A549 (cell line): Measurements from ENCODE around the gene ZDHHC18. TPM values are rescaled to one million over a fixed set of nuclear protein-coding genes. Genes with fewer than 3 reads are reported as not detected.
A peak's percentile ranks its signal among the peaks of the same experiment; 100 is the strongest.

ENCODE experiments used
- ATAC-seq, 2 experiments: fragments of 200-7000 bp in 1 of 2; fragments of >200 bp in 1 of 2; cut with Nextera tagmentation in 1 of 2; cut with Tn5 transposase in 1 of 2; 3 replicates each; pipeline versions ENCODE4 v1.8.0 to v1.9.1; 2018 to 2020; ENCODE audit warnings: mild to moderate bottlenecking in 1 of 2, moderate library complexity in 1 of 2
- CTCF ChIA-PET: fragments of 300-600 bp; sonication (Branson Sonifier 250); formaldehyde crosslinking; extraction: SDS; loops from one replicate; lab custom pipeline; 2021; ENCODE audit warnings: antibody characterized with exemption, inconsistent platforms; lab: Yijun Ruan, JAX
- POLR2A ChIA-PET: fragments of 350-600 bp; formaldehyde crosslinking; extraction: SDS; loops from one replicate; lab custom pipeline; 2021; ENCODE audit warnings: antibody characterized with exemption, inconsistent platforms; lab: Yijun Ruan, JAX
- DNase-seq, 2 experiments: peaks; one replicate each; pipeline versions ENCODE4 v3.0.0 to v3.0.0-alpha.2; 2011 to 2016; ENCODE audit warnings: low read depth in 1 of 2, low spot score in 1 of 2
- FAIRE-seq: peaks from 2 replicates; lab custom pipeline; 2011; peaks lifted over from hg19 to GRCh38; lab: Jason Lieb, UNC
- H3K27ac ChIP-seq, 2 experiments: fragments of >200 bp; sonication (Bioruptor Twin); formaldehyde crosslinking; 3 replicates each; pipeline ENCODE4 v1.5.1; 2016 to 2017
- H3K4me1 ChIP-seq: fragments of >200 bp; sonication (Bioruptor Twin); formaldehyde crosslinking; 3 replicates; pipeline ENCODE4 v1.6.1; 2016
- H3K4me2 ChIP-seq: fragments of >200 bp; sonication (Bioruptor Twin); formaldehyde crosslinking; 3 replicates; pipeline ENCODE4 v1.6.1; 2016
- H3K4me3 ChIP-seq: fragments of >200 bp; sonication (Bioruptor Twin); formaldehyde crosslinking; 3 replicates; pipeline ENCODE4 v1.5.1; 2016
- H3K9me3 ChIP-seq: fragments of >200 bp; sonication (Bioruptor Twin); formaldehyde crosslinking; 3 replicates; pipeline ENCODE4 v1.6.1; 2016
- BHLHE40 ChIP-seq: IDR thresholded peaks from 2 replicates; pipeline ENCODE4 v1.6.1; 2012; ENCODE audit warnings: low read depth, low read length, inconsistent platforms
- CBX2 ChIP-seq: fragments of 200-600 bp; sonication (generic); IDR thresholded peaks from 2 replicates; pipeline ENCODE4 v1.6.1; 2016; ENCODE audit warnings: low read depth, mild to moderate bottlenecking, borderline replicate concordance
- CHD4 ChIP-seq: fragments of 200-600 bp; sonication (generic); IDR thresholded peaks from 2 replicates; pipeline ENCODE4 v1.6.1; 2016; ENCODE audit warnings: antibody characterized with exemption, mild to moderate bottlenecking, borderline replicate concordance
- EHF ChIP-seq: fragments of 250-450 bp; sonication (Bioruptor Pico); IDR thresholded peaks from 2 replicates; pipeline ENCODE4 v1.5.0; 2020; ENCODE audit warnings: mild to moderate bottlenecking
- FOSB ChIP-seq: fragments of 250-450 bp; sonication (Bioruptor Pico); IDR thresholded peaks from 2 replicates; pipeline ENCODE4 v1.5.0; 2020; ENCODE audit warnings: mild to moderate bottlenecking, moderate library complexity
- HEYL ChIP-seq: fragments of 250-450 bp; sonication (Bioruptor Pico); IDR thresholded peaks from 2 replicates; pipeline ENCODE4 v1.8.0; 2021; ENCODE audit warnings: mild to moderate bottlenecking, moderate library complexity
- HOXB13 ChIP-seq: fragments of 250-450 bp; sonication (Bioruptor Pico); IDR thresholded peaks from 2 replicates; pipeline ENCODE4 v1.5.0; 2020; ENCODE audit warnings: low read depth, mild to moderate bottlenecking, moderate library complexity
- HOXB5 ChIP-seq: fragments of 250-450 bp; sonication (Bioruptor Pico); IDR thresholded peaks from 2 replicates; pipeline ENCODE4 v1.5.0; 2020; ENCODE audit warnings: mild to moderate bottlenecking, moderate library complexity
- JUN ChIP-seq, 2 experiments: fragments of >200 bp; sonication (Bioruptor Twin); formaldehyde crosslinking; IDR thresholded peaks; 2 replicates in 1 of 2; 3 replicates in 1 of 2; pipeline ENCODE4 v1.6.1; 2016 to 2017
- KDM1A ChIP-seq: fragments of 200-600 bp; sonication (generic); IDR thresholded peaks from 2 replicates; pipeline ENCODE4 v1.6.1; 2016; ENCODE audit warnings: low read depth, mild to moderate bottlenecking
- KDM5A ChIP-seq: fragments of 200-600 bp; sonication (generic); IDR thresholded peaks from 2 replicates; pipeline ENCODE4 v1.6.1; 2016; ENCODE audit warnings: antibody characterized with exemption, mild to moderate bottlenecking
- MAZ ChIP-seq: fragments of 150-350 bp; IDR thresholded peaks from 2 replicates; pipeline ENCODE4 v1.6.1; 2014; ENCODE audit warnings: antibody characterized with exemption, low read depth, low read length, borderline replicate concordance
- NPAS2 ChIP-seq: fragments of 250-450 bp; sonication (Bioruptor Pico); IDR thresholded peaks from 2 replicates; pipeline ENCODE4 v1.8.0; 2022; ENCODE audit warnings: mild to moderate bottlenecking, moderate library complexity, borderline replicate concordance
- PHF8 ChIP-seq: fragments of 200-600 bp; sonication (generic); IDR thresholded peaks from 2 replicates; pipeline ENCODE4 v1.6.1; 2016; ENCODE audit warnings: low read depth, mild to moderate bottlenecking, antibody characterized with exemption, moderate library complexity, borderline replicate concordance
- POLR2A ChIP-seq: IDR thresholded peaks from 2 replicates; pipeline ENCODE4 v1.6.1; 2012; ENCODE audit warnings: mild to moderate bottlenecking, low read length
- POLR2AphosphoS2 ChIP-seq: conservative IDR thresholded peaks from 2 replicates; pipeline ENCODE4 v1.6.1; 2012; ENCODE audit warnings: low read length, improper control_type of control experiment, inconsistent platforms
- RAD21 ChIP-seq, 2 experiments: fragments of >200 bp in 1 of 2; sonication (Bioruptor Twin) in 1 of 2; formaldehyde crosslinking in 1 of 2; IDR thresholded peaks in 1 of 2; conservative IDR thresholded peaks in 1 of 2; 2 replicates in 1 of 2; 3 replicates in 1 of 2; pipeline ENCODE4 v1.6.1; 2012 to 2018; ENCODE audit warnings: inconsistent platforms in 1 of 2
- RARB ChIP-seq: fragments of 250-450 bp; sonication (Bioruptor Pico); IDR thresholded peaks from 2 replicates; pipeline ENCODE4 v1.8.0; 2021; ENCODE audit warnings: mild to moderate bottlenecking, moderate library complexity
- RFX5 ChIP-seq: fragments of 450-650 bp; IDR thresholded peaks from 2 replicates; pipeline ENCODE4 v1.7.1; 2014; ENCODE audit warnings: antibody characterized with exemption, mild to moderate bottlenecking, moderate library complexity
- SMC3 ChIP-seq: fragments of >200 bp; sonication (Bioruptor Twin); formaldehyde crosslinking; IDR thresholded peaks from 3 replicates; pipeline ENCODE4 v1.6.1; 2018; ENCODE audit warnings: inconsistent platforms
- TFCP2L1 ChIP-seq: fragments of 250-450 bp; sonication (Bioruptor Pico); IDR thresholded peaks from 2 replicates; pipeline ENCODE4 v1.5.0; 2021; ENCODE audit warnings: mild to moderate bottlenecking
- TP53 ChIP-seq: fragments of 250-450 bp; sonication (Bioruptor Pico); IDR thresholded peaks from 2 replicates; pipeline ENCODE4 v1.5.0; 2021; ENCODE audit warnings: mild to moderate bottlenecking, moderate library complexity
- ZSCAN20 ChIP-seq: fragments of 250-450 bp; sonication (Bioruptor Pico); IDR thresholded peaks from 2 replicates; pipeline ENCODE4 v1.8.0; 2022; ENCODE audit warnings: mild to moderate bottlenecking, moderate library complexity
- whole genome bisulfite sequencing: methylation state at CpG from one replicate; pipeline ENCODE4 v1.1.6; 2017; ENCODE audit errors: missing lambda C conversion rate; 5-methylcytosine and 5-hydroxymethylcytosine counted together
- polyA plus RNA-seq, 4 experiments: library from polyadenylated mRNA; depleted of rRNA in 3 of 4; stranded (reverse); fragments of >200 nt; fragmentation: RNase III in 1 of 4; extraction: RNeasy Plus Mini Kit Qiagen cat#74134 plus additional on column Dnase treatment in 1 of 4; gene quantifications; 2 replicates in 3 of 4; 3 replicates in 1 of 4; pipeline ENCODE4 v1.2.3, GENCODE V29; 2011 to 2017
- TF ChIP-seq, protein P1 (sequence below): fragments of >200 bp; sonication (Bioruptor Twin); formaldehyde crosslinking; IDR thresholded peaks from 3 replicates; pipeline ENCODE4 v1.6.1; 2016
- TF ChIP-seq, protein P2 (sequence below): IDR thresholded peaks from 2 replicates; pipeline ENCODE4 v1.6.1; 2012
- TF ChIP-seq, protein P3 (sequence below): fragments of 150-350 bp; IDR thresholded peaks from 2 replicates; pipeline ENCODE4 v1.6.1; 2014; ENCODE audit warnings: low read depth, mild to moderate bottlenecking, low read length
- TF ChIP-seq, protein P4 (sequence below): fragments of 200-600 bp; sonication (generic); IDR thresholded peaks from 2 replicates; pipeline ENCODE4 v1.6.1; 2016; ENCODE audit warnings: antibody characterized with exemption, mild to moderate bottlenecking, moderate library complexity

Gene ZDHHC18
- polyA plus RNA-seq, 2 of the 4 experiments (the other 2 are of a cell fraction) = 16.2 to 20.0 TPM

DNA sequence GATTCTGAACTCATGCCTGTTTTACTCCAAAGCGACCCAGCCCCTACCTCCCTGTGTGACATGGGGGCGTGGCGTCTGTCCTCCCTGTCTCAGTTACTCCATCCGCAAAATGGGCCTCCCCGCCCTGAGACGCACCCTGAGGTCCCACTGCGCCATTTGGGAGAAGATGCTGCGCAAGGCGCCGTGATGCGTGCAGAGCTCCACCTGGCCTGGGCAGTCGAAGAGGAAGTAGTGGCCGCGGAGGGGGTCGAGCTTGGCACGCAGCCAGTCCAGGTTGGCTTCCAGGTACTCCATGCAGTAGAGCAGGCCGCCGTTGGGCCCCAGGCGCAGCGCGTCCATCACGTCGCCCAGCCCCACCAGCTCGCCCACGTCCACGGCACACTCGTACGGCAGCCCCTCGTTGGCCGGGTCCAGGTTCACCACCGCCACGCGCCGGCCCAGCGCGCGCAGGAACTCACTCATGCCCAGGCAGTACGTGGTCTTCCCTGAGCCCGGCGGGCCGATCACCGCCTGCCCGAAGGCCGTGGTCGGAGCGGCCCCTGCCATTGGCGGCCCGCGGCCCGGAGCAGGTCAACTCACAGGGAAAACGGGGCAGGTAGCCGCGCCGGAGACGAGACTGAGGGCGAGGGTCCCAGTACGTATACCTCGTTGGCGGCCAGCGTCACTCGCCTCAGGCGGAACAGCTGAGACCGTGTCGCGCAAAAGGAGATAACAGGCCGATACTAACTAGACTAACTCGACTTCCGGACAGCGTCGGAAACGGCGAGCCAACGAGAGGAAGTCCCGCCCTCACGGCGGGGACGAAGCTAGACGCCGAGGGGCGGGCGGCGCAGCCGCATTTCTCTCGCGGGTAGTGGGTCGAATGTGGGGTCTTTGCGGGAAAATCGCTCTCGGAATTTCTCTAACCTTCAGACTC lies 63.3 kb downstream of the ZDHHC18 start, which contains the start of gene GPN2:
TSS of gene GPN2 (minus strand) at position 733 of the 916 bp plus-strand sequence. CDS start at position 546, 187 bp downstream.
- H3K4me2 ChIP-seq = peak within 1 kb of the TSS; percentile 87
- POLR2A ChIA-PET = interaction anchor here (0.6 to 2.0 kb wide), 8 partner anchors 10 to 388 kb away, joined by 3 to 14 read pairs (median 4); partner anchors contain the start of gene GPATCH3
- CTCF ChIA-PET = interaction anchor here (0.6 to 3.0 kb wide), 7 partner anchors 11 to 288 kb away, joined by 3 to 14 read pairs (median 4); no protein-coding TSS in a partner anchor
- 3% methylated on average over 38 of the region's 89 CpGs for WGBS
- DNase-seq = peak; percentile 71 to 75
- ATAC-seq = peak; percentile 94 to 96
- H3K4me1 ChIP-seq = peaks cover 9% of the 10 kb centered on the region; the same call in 2 of the 3 replicates
- H3K4me3 ChIP-seq = peak within 1 kb of the TSS; percentile 88
- no peak for FAIRE-seq
- H3K9me3 ChIP-seq = no peaks in the 10 kb centered on the region
- peak within 1 kb of the TSS; percentile 88 to 90 for H3K27ac ChIP-seq
- TF ChIP-seq HOXB5 (CRISPR knock-in tag) (no peak), MAZ (no peak), POLR2AphosphoS2 (peak; percentile 71; the same call in 1 of the 2 replicates), JUN (IDR thresholded peaks at IDR 0.05) (peak in 1 of 2 experiments; percentile 70; a peak in 4 of 5 replicates), EHF (CRISPR knock-in tag) (no peak), KDM5A (no peak), PHF8 (peak; percentile 25; the same call in 1 of the 2 replicates), FOSB (CRISPR knock-in tag) (no peak), CHD4 (no peak), POLR2A (peak; percentile 46), TFCP2L1 (CRISPR knock-in tag) (0 out of 2 replicates have a peak, but pooled peaks have one; percentile 20), RAD21 (conservative IDR thresholded peaks at IDR 0.05 in 1 of 2, IDR thresholded peaks at IDR 0.05 in 1 of 2) (no peak), HEYL (CRISPR knock-in tag) (no peak), BHLHE40 (no peak)
- TF ChIP-seq, protein P1, sequence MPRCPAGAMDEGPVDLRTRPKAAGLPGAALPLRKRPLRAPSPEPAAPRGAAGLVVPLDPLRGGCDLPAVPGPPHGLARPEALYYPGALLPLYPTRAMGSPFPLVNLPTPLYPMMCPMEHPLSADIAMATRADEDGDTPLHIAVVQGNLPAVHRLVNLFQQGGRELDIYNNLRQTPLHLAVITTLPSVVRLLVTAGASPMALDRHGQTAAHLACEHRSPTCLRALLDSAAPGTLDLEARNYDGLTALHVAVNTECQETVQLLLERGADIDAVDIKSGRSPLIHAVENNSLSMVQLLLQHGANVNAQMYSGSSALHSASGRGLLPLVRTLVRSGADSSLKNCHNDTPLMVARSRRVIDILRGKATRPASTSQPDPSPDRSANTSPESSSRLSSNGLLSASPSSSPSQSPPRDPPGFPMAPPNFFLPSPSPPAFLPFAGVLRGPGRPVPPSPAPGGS = peak; percentile 58; the same call in 1 of the 3 replicates
- TF ChIP-seq, protein P2, sequence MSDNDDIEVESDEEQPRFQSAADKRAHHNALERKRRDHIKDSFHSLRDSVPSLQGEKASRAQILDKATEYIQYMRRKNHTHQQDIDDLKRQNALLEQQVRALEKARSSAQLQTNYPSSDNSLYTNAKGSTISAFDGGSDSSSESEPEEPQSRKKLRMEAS = peak; percentile 33; the same call in 1 of the 2 replicates

DNA sequence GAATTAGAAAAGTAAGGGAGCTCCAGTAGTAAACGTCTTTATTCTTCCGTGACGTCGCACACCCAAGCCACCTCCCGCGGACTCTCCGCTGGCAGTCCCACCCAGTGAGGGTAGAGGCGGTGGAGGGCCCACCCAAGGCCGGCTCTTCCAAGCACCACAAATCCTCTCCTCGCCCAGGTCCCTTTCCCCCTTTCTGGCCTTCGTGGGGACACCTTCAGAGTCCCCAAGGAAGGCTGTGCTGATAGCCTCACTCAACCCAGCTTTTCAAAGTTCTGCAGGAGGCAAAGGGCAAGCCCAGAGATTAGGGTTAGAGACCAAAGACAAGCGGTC lies 63.9 kb downstream of the ZDHHC18 start:
- no peak for DNase-seq
- H3K4me3 ChIP-seq = peak overlapping the region; percentile 88
- no peak for FAIRE-seq
- H3K4me2 ChIP-seq = peak overlapping the region; percentile 87
- WGBS = 10% methylated on average over 10 of the region's 12 CpGs
- ChIA-PET CTCF (interaction anchor here (0.6 to 2.9 kb wide), 4 partner anchors 11 to 186 kb away, joined by 3 to 11 read pairs (median 4); no protein-coding TSS in a partner anchor), POLR2A (interaction anchor here (0.6 to 2.0 kb wide), 7 partner anchors 10 to 389 kb away, joined by 3 to 14 read pairs (median 5); partner anchors contain the start of gene GPATCH3)
- peak; percentile 57 to 59; a peak in 5 of 6 replicates for ATAC-seq
- no peaks in the 10 kb centered on the region for H3K9me3 ChIP-seq
- H3K27ac ChIP-seq = peak overlapping the region; percentile 88 to 90
- H3K4me1 ChIP-seq = peaks cover 9% of the 10 kb centered on the region; the same call in 2 of the 3 replicates
- TF ChIP-seq CBX2 = no peak
- TF ChIP-seq ZSCAN20 (CRISPR knock-in tag) = no peak
- TF ChIP-seq RFX5 = no peak
- TF ChIP-seq, protein P3, sequence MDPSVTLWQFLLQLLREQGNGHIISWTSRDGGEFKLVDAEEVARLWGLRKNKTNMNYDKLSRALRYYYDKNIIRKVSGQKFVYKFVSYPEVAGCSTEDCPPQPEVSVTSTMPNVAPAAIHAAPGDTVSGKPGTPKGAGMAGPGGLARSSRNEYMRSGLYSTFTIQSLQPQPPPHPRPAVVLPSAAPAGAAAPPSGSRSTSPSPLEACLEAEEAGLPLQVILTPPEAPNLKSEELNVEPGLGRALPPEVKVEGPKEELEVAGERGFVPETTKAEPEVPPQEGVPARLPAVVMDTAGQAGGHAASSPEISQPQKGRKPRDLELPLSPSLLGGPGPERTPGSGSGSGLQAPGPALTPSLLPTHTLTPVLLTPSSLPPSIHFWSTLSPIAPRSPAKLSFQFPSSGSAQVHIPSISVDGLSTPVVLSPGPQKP = no peak
- no peak for TF ChIP-seq KDM1A
- TF ChIP-seq EHF (CRISPR knock-in tag) = no peak
- TF ChIP-seq, protein P1 = no peak
- TF ChIP-seq MAZ = no peak
- no peak for TF ChIP-seq NPAS2 (CRISPR knock-in tag)
- TF ChIP-seq RAD21 (conservative IDR thresholded peaks at IDR 0.05 in 1 of 2, IDR thresholded peaks at IDR 0.05 in 1 of 2) = no peak
- TF ChIP-seq HOXB13 (CRISPR knock-in tag) = no peak
- no peak for TF ChIP-seq RARB
- TF ChIP-seq SMC3 = no peak
- TF ChIP-seq, protein P4, sequence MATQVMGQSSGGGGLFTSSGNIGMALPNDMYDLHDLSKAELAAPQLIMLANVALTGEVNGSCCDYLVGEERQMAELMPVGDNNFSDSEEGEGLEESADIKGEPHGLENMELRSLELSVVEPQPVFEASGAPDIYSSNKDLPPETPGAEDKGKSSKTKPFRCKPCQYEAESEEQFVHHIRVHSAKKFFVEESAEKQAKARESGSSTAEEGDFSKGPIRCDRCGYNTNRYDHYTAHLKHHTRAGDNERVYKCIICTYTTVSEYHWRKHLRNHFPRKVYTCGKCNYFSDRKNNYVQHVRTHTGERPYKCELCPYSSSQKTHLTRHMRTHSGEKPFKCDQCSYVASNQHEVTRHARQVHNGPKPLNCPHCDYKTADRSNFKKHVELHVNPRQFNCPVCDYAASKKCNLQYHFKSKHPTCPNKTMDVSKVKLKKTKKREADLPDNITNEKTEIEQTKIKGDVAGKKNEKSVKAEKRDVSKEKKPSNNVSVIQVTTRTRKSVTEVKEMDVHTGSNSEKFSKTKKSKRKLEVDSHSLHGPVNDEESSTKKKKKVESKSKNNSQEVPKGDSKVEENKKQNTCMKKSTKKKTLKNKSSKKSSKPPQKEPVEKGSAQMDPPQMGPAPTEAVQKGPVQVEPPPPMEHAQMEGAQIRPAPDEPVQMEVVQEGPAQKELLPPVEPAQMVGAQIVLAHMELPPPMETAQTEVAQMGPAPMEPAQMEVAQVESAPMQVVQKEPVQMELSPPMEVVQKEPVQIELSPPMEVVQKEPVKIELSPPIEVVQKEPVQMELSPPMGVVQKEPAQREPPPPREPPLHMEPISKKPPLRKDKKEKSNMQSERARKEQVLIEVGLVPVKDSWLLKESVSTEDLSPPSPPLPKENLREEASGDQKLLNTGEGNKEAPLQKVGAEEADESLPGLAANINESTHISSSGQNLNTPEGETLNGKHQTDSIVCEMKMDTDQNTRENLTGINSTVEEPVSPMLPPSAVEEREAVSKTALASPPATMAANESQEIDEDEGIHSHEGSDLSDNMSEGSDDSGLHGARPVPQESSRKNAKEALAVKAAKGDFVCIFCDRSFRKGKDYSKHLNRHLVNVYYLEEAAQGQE = no peak
- TF ChIP-seq TP53 = no peak
- no peak for TF ChIP-seq TFCP2L1 (CRISPR knock-in tag)
